ENCODE results near the gene PLEKHG5.
"Not testable (repeated sequence)": the region's sequence is repeated elsewhere in the genome, so short reads cannot be mapped to it uniquely, and the experiment has no call there.

Gene PLEKHG5

GRCh38 chr1:6463120-6463412, 28.4 kb downstream of the PLEKHG5 start:
- no peak for DNase-seq (ENCODE audit: low spot score)

- no peak for DNase-seq (ENCODE audit: low spot score)
Measured at GRCh38 chr1:6462412-6463119, 28.9 kb downstream of the PLEKHG5 start.

GRCh38 chr1:6461538-6462411, 29.7 kb downstream of the PLEKHG5 start:
- DNase-seq (ENCODE audit: low spot score) = no peak

GRCh38 chr1:6461051-6461530, 30.4 kb downstream of the PLEKHG5 start:
- DNase-seq (ENCODE audit: low spot score) = no peak

- peak; percentile 93 for DNase-seq (ENCODE audit: low spot score)
Measured at GRCh38 chr1:6460301-6461050, 31.0 kb downstream of the PLEKHG5 start.

- DNase-seq (ENCODE audit: low spot score) = peak; percentile 77
Measured at GRCh38 chr1:6459850-6460265, 31.6 kb downstream of the PLEKHG5 start.

GRCh38 chr1:6456800-6457466, 34.5 kb downstream of the PLEKHG5 start:
- no peak for DNase-seq (ENCODE audit: low spot score)

GRCh38 chr1:6455752-6456520, 35.5 kb downstream of the PLEKHG5 start:
- not testable (repeated sequence) for DNase-seq (ENCODE audit: low spot score)

GRCh38 chr1:6454856-6455751, 36.4 kb downstream of the PLEKHG5 start:
- DNase-seq (ENCODE audit: low spot score) = peak; percentile 42

- not testable (repeated sequence) for DNase-seq (ENCODE audit: low spot score)
Measured at GRCh38 chr1:6453895-6454855, 37.3 kb downstream of the PLEKHG5 start.

- no peak for DNase-seq (ENCODE audit: low spot score)
Measured at GRCh38 chr1:6450943-6451373, 40.5 kb downstream of the PLEKHG5 start.

GRCh38 chr1:6450486-6450885, 41.0 kb downstream of the PLEKHG5 start:
- DNase-seq (ENCODE audit: low spot score) = not testable (repeated sequence)

- DNase-seq (ENCODE audit: low spot score) = no peak
Measured at GRCh38 chr1:6450005-6450450, 41.4 kb downstream of the PLEKHG5 start.

GRCh38 chr1:6448749-6449631, 42.5 kb downstream of the PLEKHG5 start:
- peak; percentile 24 for DNase-seq (ENCODE audit: low spot score)

- DNase-seq (ENCODE audit: low spot score) = peak; percentile 48
Measured at GRCh38 chr1:6447818-6448748, 43.4 kb downstream of the PLEKHG5 start.

- no peak for DNase-seq (ENCODE audit: low spot score)
Measured at GRCh38 chr1:6447016-6447817, 44.2 kb downstream of the PLEKHG5 start.

Measured in CD4-positive, alpha-beta T cell treated with Interleukin-6 at 100 ng/mL for 8 hours (primary cell).